Choroid plexus epithelial cell (primary cell): ENCODE measurements around the gene CD48.
A peak's percentile ranks its signal among the peaks of the same experiment; 100 is the strongest.

Source experiments
- DNase-seq: peaks from one replicate; pipeline ENCODE4 v3.0.0-alpha.2; 2010; ENCODE audit warnings: low read depth
- H3K4me3 ChIP-seq: 2 replicates; pipeline ENCODE4 v1.5.1; 2011; ENCODE audit warnings: low read depth, mild to moderate bottlenecking, control low read depth, low read length, moderate library complexity
- TF ChIP-seq, protein P1 (sequence below): conservative IDR thresholded peaks from 2 replicates; pipeline ENCODE4 v1.5.1; 2011; ENCODE audit warnings: low read depth, mild to moderate bottlenecking, control low read depth, inconsistent platforms, low read length, moderate library complexity

CD48 gene

DNA sequence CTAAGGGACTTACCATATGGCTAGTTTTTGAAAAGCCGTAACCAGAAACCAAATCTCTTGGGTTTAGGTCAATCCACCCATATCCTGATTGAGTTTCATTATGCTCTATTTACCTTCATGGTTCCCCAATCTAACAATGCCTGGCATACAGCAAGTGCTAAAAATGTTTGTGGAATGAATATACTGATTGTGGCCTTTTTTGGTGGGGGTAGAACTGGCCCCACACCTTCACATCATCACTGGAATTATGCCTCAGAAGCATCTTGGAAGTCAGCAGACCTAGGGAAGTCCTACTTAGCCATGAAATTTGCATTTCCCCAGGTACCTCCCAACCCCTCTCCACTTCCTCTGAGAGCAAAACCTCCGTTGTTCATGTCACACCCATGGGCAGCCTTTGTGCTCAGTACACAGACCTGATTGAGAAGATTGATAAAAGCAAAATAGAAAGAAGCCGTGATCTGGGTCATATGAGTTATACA lies 47.0 kb downstream of the CD48 start:
- no peak for DNase-seq
- TF ChIP-seq, protein P1, sequence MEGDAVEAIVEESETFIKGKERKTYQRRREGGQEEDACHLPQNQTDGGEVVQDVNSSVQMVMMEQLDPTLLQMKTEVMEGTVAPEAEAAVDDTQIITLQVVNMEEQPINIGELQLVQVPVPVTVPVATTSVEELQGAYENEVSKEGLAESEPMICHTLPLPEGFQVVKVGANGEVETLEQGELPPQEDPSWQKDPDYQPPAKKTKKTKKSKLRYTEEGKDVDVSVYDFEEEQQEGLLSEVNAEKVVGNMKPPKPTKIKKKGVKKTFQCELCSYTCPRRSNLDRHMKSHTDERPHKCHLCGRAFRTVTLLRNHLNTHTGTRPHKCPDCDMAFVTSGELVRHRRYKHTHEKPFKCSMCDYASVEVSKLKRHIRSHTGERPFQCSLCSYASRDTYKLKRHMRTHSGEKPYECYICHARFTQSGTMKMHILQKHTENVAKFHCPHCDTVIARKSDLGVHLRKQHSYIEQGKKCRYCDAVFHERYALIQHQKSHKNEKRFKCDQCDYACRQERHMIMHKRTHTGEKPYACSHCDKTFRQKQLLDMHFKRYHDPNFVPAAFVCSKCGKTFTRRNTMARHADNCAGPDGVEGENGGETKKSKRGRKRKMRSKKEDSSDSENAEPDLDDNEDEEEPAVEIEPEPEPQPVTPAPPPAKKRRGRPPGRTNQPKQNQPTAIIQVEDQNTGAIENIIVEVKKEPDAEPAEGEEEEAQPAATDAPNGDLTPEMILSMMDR: no peak
- H3K4me3 ChIP-seq: no peak overlapping the region

GRCh38 chr1:160662910-160663309 lies 48.7 kb downstream of the CD48 start:
- DNase-seq: no peak
- H3K4me3 ChIP-seq: no peak overlapping the region
- TF ChIP-seq, protein P1: no peak

DNA sequence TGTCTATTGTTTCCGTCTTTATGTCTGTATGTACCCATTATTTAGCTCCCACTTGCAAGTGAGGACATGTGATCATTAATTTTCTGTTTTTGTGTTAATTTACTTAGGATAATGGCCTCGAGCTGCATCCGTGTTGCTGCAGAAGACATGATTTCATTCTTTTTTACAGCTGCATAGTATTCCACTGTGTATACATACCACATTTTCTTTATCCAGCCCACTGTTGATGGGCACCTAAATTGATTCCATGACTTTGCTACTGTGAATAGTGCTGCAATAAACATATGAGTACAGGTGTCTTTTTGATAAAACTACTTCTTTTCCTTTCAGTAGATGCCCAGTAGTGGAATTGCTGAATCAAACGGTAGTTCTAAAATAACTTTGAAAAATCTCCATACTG lies 52.1 kb downstream of the CD48 start:
- DNase-seq: no peak
- no peak overlapping the region for H3K4me3 ChIP-seq
- TF ChIP-seq, protein P1: no peak

GRCh38 chr1:160658814-160659193 lies 52.8 kb downstream of the CD48 start:
- no peak for DNase-seq
- no peak overlapping the region for H3K4me3 ChIP-seq
- TF ChIP-seq, protein P1: no peak

DNA sequence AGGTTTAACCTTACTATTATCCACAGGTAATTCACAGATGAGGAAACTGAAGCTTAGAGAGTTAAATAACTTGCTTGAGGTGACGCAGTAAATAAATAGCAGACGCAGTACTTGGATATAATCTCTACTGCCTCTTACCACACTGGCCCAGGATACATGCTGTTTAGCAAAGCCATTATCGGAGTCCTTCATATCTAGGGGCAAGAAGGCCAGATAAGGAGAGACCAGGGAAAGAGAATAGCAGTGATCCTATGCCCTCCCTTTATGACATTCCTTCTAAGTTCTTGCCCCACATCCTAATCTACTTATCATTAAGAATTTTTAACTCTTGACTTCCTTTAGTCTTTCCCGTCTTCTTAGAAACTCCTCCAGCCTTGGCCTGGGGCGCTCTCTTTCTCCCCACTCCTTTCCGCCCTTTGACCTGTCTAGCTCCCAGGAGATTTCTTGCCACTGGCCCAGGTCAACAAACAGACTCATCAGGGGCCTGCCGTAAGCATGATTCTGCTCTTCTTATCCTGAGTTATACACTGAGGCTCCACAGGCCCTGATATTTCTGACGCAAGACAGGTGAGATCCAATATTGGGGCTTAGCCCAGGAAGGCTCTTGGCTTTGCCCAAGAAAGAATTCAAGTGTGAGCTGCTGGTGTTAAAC lies 53.3 kb downstream of the CD48 start:
- TF ChIP-seq, protein P1: no peak
- no peak for DNase-seq
- H3K4me3 ChIP-seq: no peak overlapping the region

- TF ChIP-seq, protein P1: no peak
- peak; percentile 65 for DNase-seq
- H3K4me3 ChIP-seq: no peak overlapping the region
Measured at GRCh38 chr1:160657250-160657781, 54.3 kb downstream of the CD48 start.

DNA sequence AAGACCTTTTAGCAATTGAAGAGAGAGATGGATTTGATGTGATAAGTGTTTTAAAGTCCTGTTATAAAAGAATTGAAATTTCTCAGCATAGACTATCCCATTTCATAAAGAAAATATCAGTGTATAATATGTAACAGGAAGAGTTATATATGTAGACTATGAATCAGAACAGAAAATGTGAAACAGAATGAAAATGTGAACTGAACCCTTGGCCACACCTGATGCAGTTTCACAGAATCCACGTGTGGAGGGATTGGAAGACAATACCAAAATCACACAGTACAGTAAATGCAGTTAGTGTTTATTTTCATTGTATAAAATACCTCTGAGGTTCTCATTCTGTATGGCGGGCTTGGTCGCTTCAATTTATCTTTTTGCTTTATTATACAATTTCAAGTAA lies 54.9 kb downstream of the CD48 start:
- TF ChIP-seq, protein P1: no peak
- DNase-seq: no peak
- H3K4me3 ChIP-seq: no peak overlapping the region
